Activated naive CD4-positive, alpha-beta T cell treated with anti-CD3 and anti-CD28 coated beads, Interleukin-2, amount 50 U/mL, for 16 hours (primary cell): ENCODE results near the gene TFAM.

Experiments used
- DNase-seq: peaks from one replicate; pipeline ENCODE4 v3.0.0-alpha.2; 2020

Gene TFAM

DNA sequence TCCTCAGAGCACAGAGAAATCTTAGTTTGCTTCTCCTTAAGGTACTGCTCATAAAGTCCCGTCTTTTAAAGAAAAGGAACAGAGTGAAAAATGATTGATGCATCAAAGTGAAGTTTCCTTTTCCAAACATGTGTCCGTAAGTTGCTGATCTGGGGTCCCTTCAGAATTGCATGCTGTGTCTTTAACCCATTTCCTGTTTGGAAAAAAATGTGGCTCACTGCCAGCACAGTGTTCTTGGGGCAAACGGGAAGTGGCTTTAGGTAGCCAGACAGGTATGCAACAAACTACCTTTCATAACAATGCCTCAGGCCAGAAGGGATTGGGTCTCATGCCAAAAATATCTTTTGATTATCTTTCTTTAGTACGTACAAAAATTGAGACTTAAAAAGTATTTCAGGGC is 50.9 kb downstream of the TFAM start:
- DNase-seq, result no peak

DNA sequence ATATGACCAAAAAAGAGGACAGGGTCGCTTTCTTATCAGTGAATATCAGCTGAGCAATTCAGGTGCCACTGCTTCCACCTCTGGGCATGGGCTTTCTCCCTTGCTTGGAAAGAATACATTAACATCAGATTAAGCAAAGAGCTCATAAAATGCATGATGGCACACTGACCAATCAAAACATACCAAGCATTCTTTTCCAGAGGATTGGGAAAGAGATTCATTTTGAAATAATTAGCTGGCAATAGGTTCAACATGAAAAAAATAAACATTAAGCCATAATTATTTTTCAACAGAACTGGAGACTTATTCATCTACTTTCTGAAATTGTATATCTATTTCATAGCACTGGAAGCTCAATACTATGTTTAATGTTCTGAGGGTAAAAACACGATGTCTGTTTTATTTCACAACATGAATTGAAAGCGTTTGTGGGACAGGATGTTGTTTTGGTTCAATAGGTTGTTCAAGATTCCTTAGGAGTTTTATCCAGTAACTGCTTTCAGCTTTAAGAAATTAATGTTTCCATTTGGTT is 53.2 kb downstream of the TFAM start:
- DNase-seq, result no peak

DNA sequence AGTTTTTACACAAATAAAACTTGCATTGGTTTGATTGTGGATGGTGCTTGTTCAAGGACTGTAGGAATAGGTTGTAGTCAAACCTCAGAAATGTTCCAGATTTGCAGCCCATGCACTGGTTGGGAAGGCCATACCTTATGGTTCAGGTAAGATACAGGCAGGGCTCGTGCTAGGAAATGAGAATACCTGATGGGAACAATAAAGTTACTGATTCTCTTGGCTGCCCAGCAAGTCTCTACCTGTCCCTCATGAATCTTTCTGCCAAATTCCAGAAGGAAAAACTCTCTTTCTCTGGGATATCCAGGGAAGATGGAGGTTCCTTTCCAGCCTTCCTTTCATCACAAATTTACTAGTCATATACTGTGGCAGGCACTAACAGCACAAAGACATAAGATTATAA is 53.8 kb downstream of the TFAM start:
- no peak for DNase-seq

DNA sequence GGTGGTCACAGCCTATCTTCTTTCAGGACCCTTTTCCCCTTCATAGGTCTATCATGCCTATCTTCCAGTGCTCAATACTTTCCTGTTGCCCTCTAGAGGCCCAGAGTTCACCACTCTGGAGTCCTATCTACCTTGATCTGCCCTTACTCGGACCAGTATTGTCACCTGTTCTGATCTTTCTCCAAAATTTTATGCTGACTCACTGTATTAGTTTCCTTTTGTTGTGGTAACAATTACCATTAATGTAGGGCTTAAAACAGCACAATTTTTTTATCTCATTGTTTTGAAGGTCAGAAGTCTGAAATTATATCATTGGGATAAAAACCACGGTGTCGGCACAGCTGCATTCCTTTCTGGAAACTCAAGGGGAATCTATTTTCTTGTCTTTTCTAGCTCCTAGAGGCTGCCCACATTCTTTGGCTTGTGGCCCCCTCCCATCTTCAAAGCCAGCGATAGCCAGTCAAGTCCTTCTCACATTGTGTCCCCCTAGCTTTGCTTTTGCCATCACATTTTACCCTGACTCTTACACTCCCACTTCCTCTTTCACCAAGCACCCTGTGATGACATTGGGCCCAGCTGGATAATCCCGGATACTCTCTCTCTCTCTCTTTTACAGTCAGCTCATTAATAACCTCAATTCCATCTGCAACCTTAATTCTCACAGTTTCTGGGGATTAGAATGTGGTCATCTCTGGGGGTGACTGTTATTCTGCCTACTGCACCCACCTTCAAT is 54.6 kb downstream of the TFAM start:
- no peak for DNase-seq

DNA sequence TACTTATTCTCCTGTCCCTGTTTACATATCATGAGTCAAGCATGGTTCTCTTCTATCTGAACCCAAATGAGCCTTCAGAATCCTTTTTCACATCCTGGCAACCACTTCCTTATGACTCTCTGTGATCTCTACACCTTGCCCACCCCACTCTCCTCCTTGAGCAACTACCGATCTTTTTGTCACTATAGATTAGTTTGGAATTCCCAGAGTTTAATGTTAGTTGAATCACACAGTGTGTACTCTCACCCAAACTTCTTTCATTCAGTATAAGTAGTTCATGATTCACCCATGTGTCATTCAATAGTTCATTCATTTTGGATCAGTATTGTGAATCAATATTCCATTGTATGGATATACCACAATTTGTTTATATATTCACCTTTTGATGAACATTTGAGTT is 55.3 kb downstream of the TFAM start:
- no peak for DNase-seq

DNA sequence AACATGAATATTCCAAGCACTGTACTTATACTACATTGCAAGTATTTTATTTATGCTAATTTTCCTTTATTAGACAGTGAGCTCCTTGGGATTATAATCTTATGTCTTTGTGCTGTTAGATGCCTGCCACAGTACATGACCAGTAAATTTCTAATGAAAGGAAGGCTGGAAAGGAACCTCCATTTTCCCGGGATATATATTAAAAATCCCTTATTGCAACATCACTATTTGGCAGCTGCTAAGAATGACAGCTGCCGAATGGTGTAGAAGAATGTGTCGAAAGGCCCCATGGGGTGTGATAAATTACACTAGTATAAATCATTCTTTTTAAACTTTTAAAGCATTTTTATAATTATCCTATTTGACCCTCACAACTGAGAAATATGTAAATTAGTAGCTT is 59.1 kb downstream of the TFAM start:
- no peak for DNase-seq

DNA sequence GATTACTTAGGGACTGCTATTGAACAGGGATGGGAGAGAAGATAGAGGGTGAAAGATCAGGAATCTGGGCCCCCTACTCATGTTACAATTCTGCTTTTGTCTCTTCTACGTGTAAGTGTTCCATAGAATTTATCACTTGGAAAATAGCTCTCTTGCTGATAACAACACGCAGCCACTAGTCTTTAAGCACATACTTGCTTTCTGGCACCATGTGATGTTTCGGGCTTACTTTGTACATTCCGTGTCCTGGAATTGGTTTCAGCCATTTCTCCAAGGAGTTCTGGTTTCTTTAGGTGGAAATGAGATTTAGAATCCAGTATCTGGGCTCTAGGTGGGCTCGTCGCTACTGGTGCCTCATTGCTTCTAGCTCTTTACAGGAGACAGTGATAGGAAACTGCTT is 59.7 kb downstream of the TFAM start:
- no peak for DNase-seq

DNA sequence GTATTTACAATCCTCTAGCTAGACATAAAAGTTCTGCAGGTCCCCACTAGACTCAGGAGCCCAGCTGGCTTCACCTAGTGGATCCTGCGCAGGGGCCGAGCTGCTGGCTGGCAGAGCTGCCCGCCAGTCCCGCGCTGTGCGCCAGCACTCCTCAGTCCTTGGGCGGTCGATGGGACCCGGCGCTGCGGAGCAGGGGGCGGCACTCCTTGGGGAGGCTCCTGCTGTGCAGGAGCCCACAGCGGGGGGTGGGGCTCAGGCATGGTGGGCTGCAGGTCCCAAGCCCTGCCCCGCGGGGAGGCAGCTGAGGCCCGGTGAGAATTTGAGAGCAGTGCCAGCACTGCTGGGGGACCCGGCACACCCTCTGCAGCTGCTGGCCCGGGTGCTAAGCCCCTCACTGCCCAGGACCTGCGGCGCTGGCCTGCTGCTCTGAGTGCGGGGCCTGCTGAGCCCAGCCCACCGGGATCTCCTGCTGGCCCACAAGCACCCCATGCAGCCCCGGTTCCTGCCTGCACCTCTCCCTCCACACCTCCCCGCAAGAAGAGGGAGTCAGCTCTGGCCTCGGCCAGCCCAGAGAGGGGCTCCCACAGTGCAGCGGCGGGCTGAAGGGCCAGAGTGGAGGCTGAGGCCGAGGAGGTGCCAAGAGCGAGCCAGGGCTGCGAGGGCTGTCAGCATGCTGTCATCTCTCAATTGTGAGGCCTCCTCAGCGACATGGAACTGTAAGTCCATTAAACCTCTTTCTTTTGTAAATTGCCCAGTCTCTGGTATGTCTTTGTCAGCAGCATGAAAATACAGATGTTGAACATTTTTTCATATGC is 63.1 kb downstream of the TFAM start:
- no peak for DNase-seq
